Activated CD4-positive, CD25-positive, alpha-beta regulatory T cell treated with anti-CD3 and anti-CD28 coated beads, Interleukin-2, amount 50 U/mL, for 16 hours (primary cell): ENCODE measurements around the gene DPP4.

Experiments used
- DNase-seq: peaks from one replicate; pipeline ENCODE4 v3.0.0-alpha.2; 2020; ENCODE audit warnings: low read depth, low spot score

Gene DPP4

GRCh38 chr2:162073888-162074631 is at the start of gene DPP4:
Gene DPP4 (minus strand): TSS chr2:162074215. CDS start chr2:162073981, 234 bp downstream.
- no peak for DNase-seq

- DNase-seq: no peak
Observed at GRCh38 chr2:162118166-162119031, 44.4 kb upstream of the DPP4 start.

DNA sequence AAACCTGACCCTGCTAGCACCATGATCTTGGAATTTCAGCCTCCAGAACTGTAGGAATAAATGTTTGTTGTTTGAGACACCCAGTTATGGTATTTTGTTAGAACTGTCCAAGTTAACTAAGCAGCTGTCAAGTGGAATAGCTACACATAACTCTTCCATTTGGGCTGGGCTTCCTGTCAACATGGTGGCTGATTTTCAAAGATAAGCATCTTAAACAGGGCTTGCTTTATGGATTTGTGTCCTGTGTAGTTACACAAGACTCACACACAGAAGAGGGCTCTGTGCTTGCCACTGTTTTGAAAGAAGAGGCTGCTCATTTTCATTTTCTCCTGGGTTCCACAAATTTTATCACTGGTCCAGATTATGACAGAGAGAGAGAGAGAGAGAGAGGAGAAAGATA is 42.3 kb upstream of the DPP4 start:
- DNase-seq: no peak

DNA sequence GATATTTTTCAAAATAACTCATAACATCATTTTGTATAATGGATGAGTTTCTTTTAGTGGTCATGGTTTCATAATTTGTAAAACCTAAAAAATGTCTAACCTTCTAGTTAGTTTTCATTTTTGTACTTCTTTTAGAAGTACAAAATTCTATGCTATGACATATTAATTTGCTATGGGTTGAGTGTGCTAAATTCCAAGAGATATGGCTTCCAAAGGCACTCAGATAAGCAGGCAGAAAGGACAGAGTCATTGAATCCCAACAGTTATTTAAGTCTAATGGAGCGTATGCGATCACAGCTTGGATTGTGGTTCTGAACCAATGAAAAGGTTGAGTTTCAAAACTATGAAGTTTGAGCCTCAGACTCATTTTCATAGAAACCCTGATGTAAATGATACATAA is 41.1 kb upstream of the DPP4 start:
- DNase-seq: no peak

- DNase-seq: no peak
Observed at GRCh38 chr2:162114271-162114670, 40.3 kb upstream of the DPP4 start.

DNA sequence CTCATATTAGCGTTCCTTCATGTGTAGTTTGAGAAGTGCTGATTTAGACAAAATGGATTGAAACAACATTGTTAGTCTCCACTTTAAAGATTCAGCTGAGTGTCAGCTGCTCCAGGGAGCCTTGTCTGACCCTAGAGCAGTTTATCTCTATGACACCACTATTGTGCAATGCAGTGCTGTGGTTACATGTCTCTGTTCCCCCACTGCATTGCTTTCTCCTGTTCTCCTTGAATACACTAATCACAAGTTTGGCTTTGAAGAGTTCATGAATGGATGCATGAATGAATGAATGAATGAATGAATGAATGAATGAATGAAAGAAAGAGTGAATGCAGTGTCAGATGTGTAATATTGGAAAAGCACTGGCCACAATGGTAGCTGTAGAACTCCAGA is 39.8 kb upstream of the DPP4 start:
- DNase-seq: no peak

GRCh38 chr2:162113088-162113775 is 39.2 kb upstream of the DPP4 start:
- no peak for DNase-seq

- DNase-seq: no peak
Observed at GRCh38 chr2:162111958-162112850, 38.2 kb upstream of the DPP4 start.

GRCh38 chr2:162107361-162107901 is 33.4 kb upstream of the DPP4 start:
- DNase-seq: no peak

DNA sequence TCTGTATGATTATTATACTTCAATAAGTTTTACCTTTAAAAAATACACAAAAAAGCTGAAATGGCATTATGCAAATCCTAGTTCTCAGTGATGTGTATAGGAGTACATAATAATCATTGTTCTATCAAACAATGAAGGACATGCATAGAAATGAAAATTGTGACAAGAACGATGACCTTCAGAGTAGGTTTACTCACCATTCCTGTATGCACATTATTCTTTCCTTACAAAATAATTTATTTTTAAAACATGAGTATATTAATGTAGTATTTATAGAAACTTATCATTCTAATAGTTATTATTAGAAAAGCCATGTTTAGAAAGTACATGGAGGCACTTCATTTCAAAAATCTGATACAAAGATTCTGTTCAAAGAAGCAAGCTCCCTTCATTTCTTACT is 32.7 kb upstream of the DPP4 start:
- DNase-seq: no peak

- DNase-seq: no peak
Observed at GRCh38 chr2:162106146-162106551, 32.1 kb upstream of the DPP4 start.

DNA sequence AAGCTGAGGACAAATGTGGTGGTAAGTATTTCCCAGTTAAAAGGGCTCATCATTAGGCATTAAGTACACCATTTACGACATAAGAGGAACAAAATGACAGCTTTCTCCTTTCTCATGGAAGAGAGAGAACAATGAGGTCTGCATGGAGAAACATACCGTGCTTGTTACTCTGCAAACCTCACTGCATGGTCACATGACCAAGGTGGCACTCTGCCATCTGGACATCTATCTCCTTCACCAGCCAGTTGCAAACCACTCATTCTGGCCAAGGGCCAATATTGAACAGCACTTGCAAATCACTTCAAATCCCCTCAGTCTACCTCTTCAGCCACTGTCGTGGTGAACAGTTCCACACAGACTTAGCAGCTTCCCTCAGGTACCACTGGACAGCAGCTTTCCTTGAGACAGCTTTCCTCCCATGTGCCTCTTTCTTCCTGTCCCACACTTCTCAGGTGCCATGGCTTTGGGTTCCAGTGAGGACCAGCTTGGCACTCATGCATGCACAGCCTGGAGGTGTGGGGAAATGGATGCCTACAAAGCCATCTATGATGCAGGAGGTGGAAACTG is 29.5 kb upstream of the DPP4 start:
- DNase-seq: no peak

DNA sequence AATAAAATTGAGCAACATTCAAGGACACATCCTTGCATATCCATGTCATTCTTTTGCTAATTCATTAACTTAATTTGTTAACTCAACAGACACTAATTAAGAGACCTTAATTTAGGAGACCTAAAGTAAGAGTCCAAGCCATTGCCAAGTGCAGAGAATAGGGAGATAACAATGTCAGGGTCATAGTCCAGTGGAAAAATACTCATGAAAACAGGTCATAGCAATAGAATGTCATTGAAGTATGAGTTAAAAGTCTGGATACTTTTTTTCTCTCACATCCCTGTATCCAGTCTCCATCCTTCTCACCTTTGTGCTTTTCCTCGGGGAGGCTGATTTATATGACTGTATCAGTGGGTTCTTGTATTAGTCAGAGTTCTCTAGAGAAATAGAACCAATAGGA is 26.6 kb upstream of the DPP4 start:
- DNase-seq: no peak

DNA sequence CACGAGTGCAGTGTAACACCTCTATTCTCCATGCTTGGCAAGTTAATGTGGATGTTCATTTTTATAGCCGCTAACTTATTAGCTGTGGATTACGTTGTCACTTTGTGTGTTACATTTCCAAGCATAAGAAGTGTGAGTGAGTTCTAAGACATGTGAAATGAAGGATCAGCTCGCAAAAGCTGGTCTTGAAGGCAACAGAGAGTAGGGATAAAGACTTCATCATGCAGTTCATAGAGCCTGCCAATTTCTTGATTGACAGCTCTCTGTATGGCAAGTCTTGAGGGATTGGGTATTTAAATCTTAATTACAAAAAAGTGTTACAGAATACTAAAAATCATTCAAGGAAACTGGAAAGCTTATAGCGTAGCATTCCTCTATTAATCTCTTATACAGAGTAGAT is 25.8 kb upstream of the DPP4 start:
- DNase-seq: no peak

DNA sequence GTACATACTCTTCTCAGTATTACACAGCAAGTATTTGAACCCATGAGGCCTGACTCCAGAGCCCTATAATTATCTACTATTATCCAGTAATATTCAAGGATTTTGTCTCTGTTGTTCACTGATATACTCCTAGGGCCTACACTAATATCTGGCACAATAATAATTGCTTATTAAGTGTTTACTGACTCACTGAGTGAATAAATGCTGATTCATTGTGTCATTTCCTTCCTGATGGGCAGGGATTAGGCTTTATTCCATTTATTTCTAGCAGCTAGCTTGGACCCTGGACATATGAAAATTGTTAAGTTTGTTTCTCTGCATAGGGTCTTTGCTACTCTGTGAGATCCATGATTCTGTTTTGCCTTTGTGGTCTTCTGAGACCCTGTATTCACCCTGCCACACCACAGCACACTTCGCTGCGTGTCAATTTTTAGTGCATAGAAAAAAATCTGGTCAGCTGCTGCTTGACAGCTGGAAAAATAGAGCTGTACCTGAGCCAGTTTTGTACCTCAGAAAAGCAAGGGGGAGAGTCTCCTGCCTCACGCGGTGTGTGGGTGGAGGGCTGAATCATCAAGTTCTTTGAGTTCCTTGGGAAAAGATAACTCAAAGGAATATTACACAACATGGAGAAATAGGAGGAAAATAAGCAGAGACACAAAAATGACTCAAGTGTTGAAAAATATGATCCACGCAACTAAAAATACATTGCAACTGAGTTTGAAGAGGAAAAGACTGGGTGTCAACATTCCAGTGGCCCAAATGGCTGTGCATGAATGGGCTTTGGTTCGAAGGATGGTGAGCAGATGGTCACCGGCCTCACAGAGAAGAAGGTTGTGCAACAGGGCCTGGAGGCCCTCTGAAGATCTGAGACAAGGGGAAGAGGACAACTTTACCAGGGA is 18.9 kb upstream of the DPP4 start:
- DNase-seq: no peak

GRCh38 chr2:162092008-162092390 is 18.0 kb upstream of the DPP4 start:
- DNase-seq: no peak

GRCh38 chr2:162091325-162092007 is 17.5 kb upstream of the DPP4 start:
- no peak for DNase-seq

DNA sequence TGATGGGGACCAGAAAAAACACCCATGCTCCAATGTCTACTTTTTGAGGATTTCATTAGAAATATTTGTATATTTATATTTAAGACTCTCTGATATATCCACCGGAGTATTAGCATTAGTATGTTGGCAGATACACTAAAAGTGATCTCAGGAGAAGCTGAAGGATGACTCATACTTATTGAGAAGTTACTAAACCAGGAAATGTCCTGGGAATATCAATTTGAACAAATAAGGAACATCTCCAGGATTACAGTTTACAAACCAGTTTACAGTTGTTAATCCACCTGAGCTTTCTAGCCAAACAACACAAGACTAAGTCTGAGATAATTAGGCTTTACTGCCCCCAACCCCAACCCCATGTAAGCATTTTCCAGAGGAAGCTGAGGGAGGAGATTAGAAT is 16.1 kb upstream of the DPP4 start:
- no peak for DNase-seq

DNA sequence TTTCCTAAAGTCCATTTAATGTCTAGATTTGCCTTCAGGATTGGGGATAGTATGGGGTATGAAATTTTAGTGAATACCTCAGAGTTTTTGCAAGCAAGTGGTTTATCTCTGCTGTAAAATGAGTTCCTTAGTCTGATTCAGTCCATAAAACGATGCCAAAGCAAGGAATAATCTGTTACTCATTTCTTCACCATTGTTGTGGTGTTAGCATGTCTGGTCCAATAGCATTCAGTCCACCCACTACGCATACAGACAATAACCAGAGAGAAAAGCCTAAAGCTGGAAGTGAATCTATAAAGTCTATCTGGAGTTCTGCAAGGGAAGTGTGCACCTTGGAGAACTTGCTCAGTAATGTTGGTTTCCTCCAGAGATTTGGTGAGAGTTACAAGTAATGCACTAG is 12.9 kb upstream of the DPP4 start:
- DNase-seq: no peak
